Fibroblast of lung (primary cell): ENCODE results near the gene DVL1. TPM values are rescaled to one million over a fixed set of nuclear protein-coding genes. Genes with fewer than 3 reads are reported as not detected.

Source experiments
- DNase-seq, 2 donors: peaks; one replicate each; pipeline versions ENCODE4 v3.0.0 to v3.0.0-alpha.2; 2010; ENCODE audit warnings: low read depth in 2 of 2
- H2AFZ ChIP-seq: 2 replicates; pipeline ENCODE4 v1.5.1; 2012; ENCODE audit warnings: low read length, control low read depth, inconsistent platforms
- H3K27ac ChIP-seq: 2 replicates; pipeline ENCODE4 v1.5.1; 2011; ENCODE audit warnings: low read length, control low read depth; ENCODE audit not compliant: insufficient read depth
- H3K27me3 ChIP-seq: 2 replicates; pipeline ENCODE4 v1.5.1; 2011; ENCODE audit warnings: mild to moderate bottlenecking, low read length; ENCODE audit not compliant: control insufficient read depth, insufficient read depth
- H3K36me3 ChIP-seq: 2 replicates; pipeline ENCODE4 v1.5.1; 2011; ENCODE audit warnings: low read length; ENCODE audit not compliant: control insufficient read depth, insufficient read depth
- H3K4me1 ChIP-seq: 2 replicates; pipeline ENCODE4 v1.5.1; 2011; ENCODE audit warnings: low read length; ENCODE audit not compliant: control insufficient read depth, insufficient read depth; ENCODE audit errors: extremely low read depth
- H3K4me2 ChIP-seq: 2 replicates; pipeline ENCODE4 v1.5.1; 2011; ENCODE audit warnings: low read length, control low read depth; ENCODE audit not compliant: insufficient read depth; ENCODE audit errors: extremely low read depth
- H3K4me3 ChIP-seq, 4 experiments: fragments of 200-600 bp in 1 of 4; sonication (generic) in 1 of 4; replicated peaks in 1 of 4; 2 replicates each; pipeline ENCODE4 v1.5.1; 2011 to 2016; ENCODE audit warnings: low read length in 4 of 4, low read depth in 3 of 4, mild to moderate bottlenecking in 3 of 4, control low read depth in 2 of 4, inconsistent platforms in 1 of 4, mixed read lengths in 1 of 4; ENCODE audit not compliant: insufficient read depth in 1 of 4; ENCODE audit errors: control extremely low read depth in 1 of 4
- H3K79me2 ChIP-seq: 2 replicates; pipeline ENCODE4 v1.5.1; 2012; ENCODE audit warnings: mild to moderate bottlenecking, low read length, inconsistent platforms; ENCODE audit not compliant: control insufficient read depth, insufficient read depth
- H3K9ac ChIP-seq: 2 replicates; pipeline ENCODE4 v1.5.1; 2011; ENCODE audit warnings: mild to moderate bottlenecking, low read length, control low read depth; ENCODE audit not compliant: insufficient read depth
- H3K9me3 ChIP-seq: 2 replicates; pipeline ENCODE4 v1.5.1; 2012; ENCODE audit warnings: low read depth, low read length; ENCODE audit not compliant: control insufficient read depth, insufficient read depth
- H4K20me1 ChIP-seq: 2 replicates; pipeline ENCODE4 v1.5.1; 2011; ENCODE audit warnings: low read length; ENCODE audit not compliant: control insufficient read depth, insufficient read depth; ENCODE audit errors: extremely low read depth
- CTCF ChIP-seq, 2 donors: IDR thresholded peaks in 1 of 2; conservative IDR thresholded peaks in 1 of 2; 1 replicate in 1 of 2; 2 replicates in 1 of 2; pipeline ENCODE4 v1.5.1; 2011 to 2012; ENCODE audit warnings: low read length in 2 of 2, control low read depth in 1 of 2, inconsistent platforms in 1 of 2, low read depth in 1 of 2, mild to moderate bottlenecking in 1 of 2
- EZH2 ChIP-seq: IDR thresholded peaks from 2 replicates; pipeline ENCODE4 v1.5.1; 2012; ENCODE audit warnings: low read length, control low read depth, mild to moderate bottlenecking; ENCODE audit errors: missing control alignments
- polyA plus RNA-seq, 2 donors: library from polyadenylated mRNA; depleted of rRNA in 1 of 2; stranded (reverse) in 1 of 2; unstranded in 1 of 2; fragments of >200 nt; gene quantifications; 2 replicates each; pipeline ENCODE4 v1.2.1, GENCODE V29; 2011 to 2012; ENCODE audit warnings: missing spikeins in 1 of 2
- total RNA-seq: library from RNA; depleted of rRNA; stranded (reverse); fragments of >200 nt; gene quantifications from 2 replicates; pipeline ENCODE4 v1.2.1, GENCODE V29; 2014

DVL1 gene
- total and polyA plus RNA-seq, 2 donors (not counting 1 experiment from before 2014, with no cell fraction given) = 9.1 to 107 TPM

GRCh38 chr1:1376551-1377226 lies 27.5 kb upstream of the DVL1 start:
- Histone ChIP-seq H3K9me3 (no peaks in the 10 kb centered on the region), H3K27ac (no peak overlapping the region), H2AFZ (no peak overlapping the region), H3K4me2 (no peak overlapping the region), H3K27me3 (no peaks in the 10 kb centered on the region), H3K36me3 (peaks cover 15% of the 10 kb centered on the region), H4K20me1 (no peaks in the 10 kb centered on the region), H3K9ac (no peak overlapping the region), H3K79me2 (peaks cover 26% of the 10 kb centered on the region), H3K4me1 (peaks cover 12% of the 10 kb centered on the region), H3K4me3 (no peak overlapping the region)
- TF ChIP-seq CTCF (conservative IDR thresholded peaks at IDR 0.05 in 1 of 2, IDR thresholded peaks at IDR 0.05 in 1 of 2; ENCODE audit: low read depth in 1 of 2, low read length in 2 of 2) (no peak), EZH2 (no peak)
- no peak for DNase-seq

- Histone ChIP-seq H3K9ac (peak within 1 kb of the TSS; percentile 84), H3K4me1 (peaks cover 15% of the 10 kb centered on the region), H3K27me3 (no peaks in the 10 kb centered on the region), H3K4me2 (peak within 1 kb of the TSS; percentile 86), H3K79me2 (peaks cover 26% of the 10 kb centered on the region), H3K36me3 (peaks cover 17% of the 10 kb centered on the region), H3K4me3 (peak within 1 kb of the TSS; percentile 52 to 86 (median 72)), H3K27ac (peak within 1 kb of the TSS; percentile 94), H2AFZ (no peak within 1 kb of the TSS), H4K20me1 (no peaks in the 10 kb centered on the region), H3K9me3 (no peaks in the 10 kb centered on the region)
- DNase-seq = peak; percentile 100
- TF ChIP-seq CTCF (conservative IDR thresholded peaks at IDR 0.05 in 1 of 2, IDR thresholded peaks at IDR 0.05 in 1 of 2; ENCODE audit: low read depth in 1 of 2, low read length in 2 of 2) (peak; percentile 23 to 31), EZH2 (no peak)
Measured at GRCh38 chr1:1374929-1375662, 25.9 kb upstream of the DVL1 start, which contains the start of gene AURKAIP1. AURKAIP1 (minus strand) TSS chr1:1375207; CDS start chr1:1374756, 451 bp downstream.

DNA sequence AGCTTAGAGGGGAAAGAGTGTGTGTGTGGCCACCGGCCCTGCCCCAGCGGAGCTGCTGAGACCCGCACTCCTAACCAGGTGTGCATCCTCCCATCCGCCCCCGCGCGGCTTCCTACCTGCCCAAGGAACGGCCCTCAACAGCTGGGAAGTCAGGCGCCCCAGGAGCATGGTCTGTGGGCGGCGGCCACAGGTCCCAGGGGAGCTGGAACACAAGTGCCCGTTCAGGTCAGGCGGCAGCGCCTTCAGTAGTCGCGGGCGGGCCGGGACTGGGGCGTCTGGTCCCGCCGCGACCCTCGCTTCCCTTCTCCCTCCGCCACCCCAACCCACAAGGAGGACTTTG lies 25.3 kb upstream of the DVL1 start:
- Histone ChIP-seq H3K4me2 (peak overlapping the region; percentile 86), H4K20me1 (no peaks in the 10 kb centered on the region), H3K36me3 (peaks cover 17% of the 10 kb centered on the region), H3K9ac (peak overlapping the region; percentile 84), H3K9me3 (no peaks in the 10 kb centered on the region), H3K4me3 (peak overlapping the region; percentile 51 to 86 (median 72)), H2AFZ (no peak overlapping the region), H3K27me3 (no peaks in the 10 kb centered on the region), H3K4me1 (peaks cover 15% of the 10 kb centered on the region), H3K27ac (peak overlapping the region; percentile 73), H3K79me2 (peaks cover 26% of the 10 kb centered on the region)
- TF ChIP-seq EZH2 (no peak), CTCF (conservative IDR thresholded peaks at IDR 0.05 in 1 of 2, IDR thresholded peaks at IDR 0.05 in 1 of 2; ENCODE audit: low read depth in 1 of 2, low read length in 2 of 2) (no peak)
- DNase-seq = no peak
